Measurements from ENCODE around the gene CHD5. TPM values are rescaled to one million over a fixed set of nuclear protein-coding genes. Genes with fewer than 3 reads are reported as not detected.
"Not testable (repeated sequence)": the region's sequence is repeated elsewhere in the genome, so short reads cannot be mapped to it uniquely, and the experiment has no call there.

The CHD5 gene
- polyA plus RNA-seq (2012; ENCODE audit: insufficient read depth, insufficient read length): not detected

GRCh38 chr1:6180268-6180706 lies at the start of gene CHD5:
Gene CHD5, minus strand, starts transcription at chr1:6180321. Its CDS starts 298 bp downstream, at chr1:6180023.
- H3K4me3 ChIP-seq (ENCODE audit: low read length): no peak within 1 kb of the TSS
- no peak for DNase-seq (ENCODE audit: low read depth, low spot score)

DNA sequence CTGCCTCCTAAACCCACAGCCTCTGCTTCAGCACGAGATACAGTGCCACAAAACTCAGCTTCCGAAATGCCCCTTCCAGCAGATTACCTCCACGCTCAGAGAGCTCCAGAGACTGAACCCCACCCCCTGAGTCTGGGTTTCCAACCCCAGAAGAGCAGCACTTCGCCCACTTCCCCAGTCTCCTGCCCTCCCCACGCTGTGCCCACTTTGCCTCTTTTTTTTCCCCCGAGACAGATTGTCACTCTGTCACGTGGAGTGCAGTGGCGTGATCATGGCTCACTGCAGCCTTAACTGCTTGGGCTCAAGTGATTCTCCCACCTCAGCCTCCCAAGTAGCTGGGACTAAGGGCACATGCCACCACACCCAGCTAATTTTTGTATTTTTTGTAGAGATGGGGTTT lies 45.5 kb upstream of the CHD5 start:
- DNase-seq (ENCODE audit: low read depth, low spot score): no peak
- no peak overlapping the region for H3K4me3 ChIP-seq (ENCODE audit: low read length)

- H3K4me3 ChIP-seq (ENCODE audit: low read length): no peak overlapping the region
- no peak for DNase-seq (ENCODE audit: low read depth, low spot score)
Observed at GRCh38 chr1:6224718-6225117, 44.6 kb upstream of the CHD5 start.

GRCh38 chr1:6223617-6224016 lies 43.5 kb upstream of the CHD5 start:
- no peak overlapping the region for H3K4me3 ChIP-seq (ENCODE audit: low read length)
- no peak for DNase-seq (ENCODE audit: low read depth, low spot score)

DNA sequence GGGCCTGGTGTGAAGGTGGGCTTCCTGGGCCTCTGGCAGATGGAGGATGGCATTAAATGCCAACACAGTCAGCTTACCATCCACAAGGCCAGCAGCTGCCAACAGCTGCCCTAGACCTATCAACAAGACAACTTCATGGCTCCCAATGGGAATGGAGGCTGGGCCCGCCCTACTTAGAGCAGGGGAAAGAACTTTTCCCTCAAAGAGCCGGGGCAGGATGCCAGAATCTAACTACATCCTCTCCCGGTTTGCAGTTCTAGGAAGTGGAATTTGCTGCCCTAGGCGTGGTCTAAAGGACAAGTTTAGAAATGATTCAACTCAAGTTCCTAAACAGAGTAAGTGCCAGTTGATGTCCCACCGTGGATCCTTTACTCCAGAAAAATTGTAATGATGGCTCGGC lies 42.5 kb upstream of the CHD5 start:
- DNase-seq (ENCODE audit: low read depth, low spot score): no peak
- H3K4me3 ChIP-seq (ENCODE audit: low read length): no peak overlapping the region

GRCh38 chr1:6221210-6221784 lies 41.2 kb upstream of the CHD5 start:
- no peak overlapping the region for H3K4me3 ChIP-seq (ENCODE audit: low read length)
- no peak for DNase-seq (ENCODE audit: low read depth, low spot score)

- no peak for DNase-seq (ENCODE audit: low read depth, low spot score)
- H3K4me3 ChIP-seq (ENCODE audit: low read length): no peak overlapping the region
Observed at GRCh38 chr1:6220236-6220635, 40.1 kb upstream of the CHD5 start.

GRCh38 chr1:6219641-6220040 lies 39.5 kb upstream of the CHD5 start:
- DNase-seq (ENCODE audit: low read depth, low spot score); H3K4me3 ChIP-seq (ENCODE audit: low read length): not testable (repeated sequence)

GRCh38 chr1:6218375-6219164 lies 38.4 kb upstream of the CHD5 start:
- no peak for DNase-seq (ENCODE audit: low read depth, low spot score)
- no peak overlapping the region for H3K4me3 ChIP-seq (ENCODE audit: low read length)

- no peak overlapping the region for H3K4me3 ChIP-seq (ENCODE audit: low read length)
- no peak for DNase-seq (ENCODE audit: low read depth, low spot score)
Observed at GRCh38 chr1:6212193-6212959, 32.3 kb upstream of the CHD5 start.

DNA sequence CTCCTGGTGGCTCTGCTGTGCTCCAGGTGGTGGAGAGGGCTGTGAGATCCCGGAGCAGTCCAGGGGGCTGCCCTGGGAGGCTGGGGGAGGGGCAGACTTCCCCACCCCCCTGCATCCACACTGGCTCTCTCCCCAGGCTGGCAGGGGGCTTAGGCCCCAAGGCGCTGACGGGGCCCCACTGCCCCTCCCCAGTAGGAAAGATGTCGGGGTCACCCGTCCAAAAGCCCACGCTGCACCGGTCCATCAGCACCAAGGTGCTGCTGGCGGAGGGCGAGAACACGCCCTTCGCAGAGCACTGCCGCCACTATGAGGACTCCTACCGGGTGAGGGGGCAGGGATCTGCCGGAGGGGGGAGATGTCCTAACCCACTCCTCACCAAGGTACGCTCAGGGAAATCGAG lies 31.6 kb upstream of the CHD5 start:
- H3K4me3 ChIP-seq (ENCODE audit: low read length): no peak overlapping the region
- no peak for DNase-seq (ENCODE audit: low read depth, low spot score)

DNA sequence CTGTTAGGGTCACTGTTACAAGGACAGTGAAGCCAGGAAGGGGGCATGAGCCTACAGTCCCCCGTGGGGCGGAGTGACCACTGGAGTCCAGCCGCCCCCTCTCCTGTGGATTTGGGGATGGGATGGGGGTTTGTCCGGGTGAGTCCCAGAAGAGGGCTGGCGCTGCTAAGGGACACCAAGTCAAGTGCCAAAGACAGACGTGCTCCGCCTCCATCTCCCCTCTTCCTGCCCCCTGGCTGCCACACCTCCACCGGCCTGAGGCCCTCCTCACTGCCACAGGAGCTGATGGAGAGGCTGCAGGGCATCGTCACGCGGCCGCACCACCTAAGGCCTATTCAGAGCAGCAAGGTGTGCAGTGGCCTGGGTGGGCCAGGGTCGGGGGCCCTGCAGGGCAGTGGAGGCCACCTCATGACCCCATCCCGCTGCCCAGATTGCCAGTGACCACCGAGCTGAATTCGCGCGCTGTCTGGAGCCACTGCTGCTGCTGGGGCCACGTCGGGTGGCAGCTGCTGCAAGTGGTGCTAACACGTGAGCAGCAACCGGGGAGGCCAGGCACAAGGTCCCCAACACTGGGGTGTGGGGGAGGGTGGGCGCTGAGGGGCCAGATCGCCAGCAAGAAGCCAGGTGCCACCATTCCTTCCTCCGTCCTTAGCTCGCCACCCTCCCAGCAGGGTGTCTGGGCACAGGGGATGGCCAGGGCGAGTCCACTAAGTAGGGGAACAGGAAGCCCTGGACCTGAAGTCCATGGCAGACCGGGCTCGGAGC lies 30.7 kb upstream of the CHD5 start:
- no peak for DNase-seq (ENCODE audit: low read depth, low spot score)
- no peak overlapping the region for H3K4me3 ChIP-seq (ENCODE audit: low read length)

- H3K4me3 ChIP-seq (ENCODE audit: low read length): peak overlapping the region; percentile 7
- peak; percentile 28 for DNase-seq (ENCODE audit: low read depth, low spot score)
Observed at GRCh38 chr1:6209661-6210580, 29.8 kb upstream of the CHD5 start.

DNA sequence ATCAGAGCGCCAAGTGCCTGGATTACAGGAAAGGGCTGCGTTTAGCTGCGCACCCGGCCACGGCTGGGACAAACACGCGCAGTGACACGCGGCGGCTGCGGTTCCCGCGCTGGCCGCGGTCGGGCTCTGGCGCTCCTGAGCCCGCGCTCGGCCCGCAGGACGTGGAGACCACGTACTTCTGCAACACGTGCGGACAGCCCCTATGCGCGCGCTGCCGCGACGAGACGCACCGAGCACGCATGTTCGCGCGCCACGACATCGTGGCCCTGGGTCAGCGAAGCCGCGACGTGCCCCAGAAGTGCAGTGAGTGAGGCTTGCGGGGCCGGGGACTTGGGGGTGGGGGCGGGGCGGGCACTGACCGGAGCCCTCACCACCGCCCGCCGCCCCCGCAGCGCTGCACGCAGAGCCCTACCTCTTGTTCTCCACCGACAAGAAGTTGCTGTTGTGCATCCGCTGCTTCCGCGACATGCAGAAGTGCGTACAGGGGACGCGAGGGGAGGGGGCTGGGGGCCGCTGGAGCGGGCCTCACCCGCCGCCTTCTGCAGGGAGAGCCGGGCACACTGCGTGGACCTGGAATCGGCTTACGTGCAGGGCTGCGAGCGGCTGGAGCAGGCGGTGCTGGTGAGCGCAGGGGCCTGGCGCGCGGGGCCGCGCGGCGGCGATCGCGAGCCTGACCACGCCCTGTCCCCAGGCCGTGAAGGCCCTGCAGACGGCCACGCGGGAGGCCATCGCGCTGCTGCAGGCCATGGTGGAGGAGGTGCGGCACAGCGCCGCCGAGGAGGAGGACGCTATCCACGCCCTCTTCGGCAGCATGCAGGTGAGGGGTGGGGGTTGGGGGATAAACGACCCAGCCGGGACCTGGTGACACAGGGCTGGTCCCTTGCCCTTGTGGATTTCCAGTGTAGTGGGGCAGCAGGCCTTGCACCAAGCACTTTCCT lies 28.9 kb upstream of the CHD5 start:
- H3K4me3 ChIP-seq (ENCODE audit: low read length): peak overlapping the region; percentile 9
- DNase-seq (ENCODE audit: low read depth, low spot score): no peak

GRCh38 chr1:6207921-6208320 lies 27.8 kb upstream of the CHD5 start:
- DNase-seq (ENCODE audit: low read depth, low spot score): no peak
- no peak overlapping the region for H3K4me3 ChIP-seq (ENCODE audit: low read length)

DNA sequence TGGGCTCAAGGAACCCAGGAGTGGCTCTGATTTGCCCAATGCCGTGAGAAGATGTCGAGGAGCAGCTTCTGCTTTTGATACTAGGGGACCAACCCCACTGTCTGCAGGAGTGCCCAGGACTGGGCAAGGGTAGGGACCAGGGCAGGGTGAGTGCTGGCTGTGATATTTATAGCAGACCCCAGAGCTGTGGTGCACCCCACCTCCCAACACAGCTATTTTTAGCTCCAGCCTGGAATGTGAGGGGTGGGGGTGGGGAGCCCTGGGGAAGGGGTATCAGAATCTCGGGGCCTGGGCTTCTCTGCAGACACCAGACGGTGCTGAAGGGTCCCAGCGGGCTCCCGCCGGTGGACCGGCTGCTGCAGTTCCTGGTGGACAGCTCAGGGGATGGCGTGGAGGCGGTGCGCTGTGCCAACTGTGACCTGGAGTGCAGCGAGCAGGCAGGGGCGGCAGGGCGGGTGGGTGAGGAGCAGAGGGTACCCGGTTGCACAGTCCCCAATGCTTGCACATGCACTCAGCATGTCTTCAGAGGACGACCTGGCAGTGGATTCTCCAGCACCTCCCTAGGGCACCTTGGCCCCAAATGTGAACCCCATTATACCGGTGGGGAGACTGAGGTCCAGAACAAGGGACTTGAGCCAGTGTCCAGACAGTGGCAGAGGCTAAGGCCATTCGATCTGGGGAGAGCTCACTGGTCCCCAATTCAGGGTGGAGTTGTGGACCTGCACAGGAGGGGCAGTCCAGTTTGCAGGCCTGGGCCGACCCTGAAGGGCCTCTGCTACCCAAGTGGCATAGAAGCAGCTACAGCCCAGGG lies 27.2 kb upstream of the CHD5 start:
- no peak overlapping the region for H3K4me3 ChIP-seq (ENCODE audit: low read length)
- DNase-seq (ENCODE audit: low read depth, low spot score): no peak

DNA sequence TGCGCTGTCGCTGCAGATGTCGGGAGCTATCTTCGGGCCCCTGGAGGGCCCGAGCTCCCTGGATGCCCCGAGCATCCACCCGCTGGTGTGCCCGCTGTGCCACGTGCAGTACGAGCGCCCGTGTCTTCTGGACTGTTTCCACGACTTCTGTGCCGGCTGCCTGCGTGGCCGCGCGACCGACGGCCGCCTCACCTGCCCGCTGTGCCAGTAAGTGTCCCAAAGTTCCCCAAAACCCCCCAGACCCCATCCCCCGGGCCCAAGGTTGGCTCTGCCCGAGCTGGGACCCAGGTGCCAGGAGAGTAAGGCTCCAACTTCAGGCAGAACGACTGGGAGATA lies 26.4 kb upstream of the CHD5 start:
- no peak overlapping the region for H3K4me3 ChIP-seq (ENCODE audit: low read length)
- no peak for DNase-seq (ENCODE audit: low read depth, low spot score)
